HepG2 (cell line): ENCODE results near the gene CCDC136. TPM values are rescaled to one million over a fixed set of nuclear protein-coding genes. Genes with fewer than 3 reads are reported as not detected.

Experiments used
- ATAC-seq: fragments of 200-7000 bp; cut with Tn5 transposase; 3 replicates; pipeline ENCODE4 v1.9.1; 2020; ENCODE audit warnings: mild to moderate bottlenecking, moderate library complexity
- BruUV-seq: library from RNA; stranded (reverse); fragments of 400-500 nt; replicated peaks from 2 replicates; lab custom pipeline; 2021; lab: Mats Ljungman, UMichigan
- CTCF ChIA-PET: fragments of 300-600 bp; formaldehyde crosslinking; extraction: SDS; loops from one replicate; lab custom pipeline; 2021; ENCODE audit warnings: low total read pairs, inconsistent platforms, low intra/inter-chr PET ratio; lab: Yijun Ruan, JAX
- POLR2A ChIA-PET: fragments of 350-600 bp; sonication (Branson Sonifier 250); formaldehyde crosslinking; loops from one replicate; lab custom pipeline; 2020; ENCODE audit warnings: antibody characterized with exemption, inconsistent platforms; lab: Yijun Ruan, JAX
- DNase-seq: peaks from one replicate; pipeline ENCODE4 v3.0.0-alpha.2; 2015; ENCODE audit warnings: low spot score
- FAIRE-seq: peaks from 3 replicates; lab custom pipeline; 2011; peaks lifted over from hg19 to GRCh38; lab: Jason Lieb, UNC
- H2AFZ ChIP-seq: one replicate; pipeline ENCODE4 v1.6.1; 2011; ENCODE audit warnings: low read length, inconsistent platforms
- H3K27ac ChIP-seq: fragments of 300-600 bp; 3 replicates; pipeline ENCODE4 v1.8.0; 2011; ENCODE audit warnings: mixed run types, mild to moderate bottlenecking, mixed read lengths, low read length, inconsistent platforms; ENCODE audit not compliant: insufficient read depth; ENCODE audit errors: extremely low read length
- H3K27me3 ChIP-seq, 2 experiments: fragments of 200-600 bp in 1 of 2; 2 replicates in 1 of 2; 3 replicates in 1 of 2; pipeline versions ENCODE4 v1.6.0 to v1.8.0; 2011; ENCODE audit warnings: low read length in 2 of 2, mild to moderate bottlenecking in 2 of 2, moderate library complexity in 2 of 2, inconsistent platforms in 1 of 2; ENCODE audit not compliant: insufficient read depth in 2 of 2, control insufficient read depth in 1 of 2
- H3K36me3 ChIP-seq, 2 experiments: fragments of 200-600 bp in 1 of 2; replicated peaks in 1 of 2; 2 replicates in 1 of 2; 3 replicates in 1 of 2; pipeline versions ENCODE4 v1.5.1 to v1.8.0; 2011; ENCODE audit warnings: low read length in 2 of 2, inconsistent platforms in 1 of 2; ENCODE audit not compliant: insufficient read depth in 2 of 2, control insufficient read depth in 1 of 2
- H3K4me1 ChIP-seq: 2 replicates; pipeline ENCODE4 v1.5.1; 2012; ENCODE audit warnings: low read length, inconsistent platforms; ENCODE audit not compliant: insufficient read depth
- H3K4me2 ChIP-seq: 2 replicates; pipeline ENCODE4 v1.6.0; 2011; ENCODE audit warnings: low read depth, low read length, inconsistent platforms
- H3K4me3 ChIP-seq, 3 experiments: fragments of 200-600 bp in 1 of 3; sonication (generic), shearing (Covaris generic) in 1 of 3; replicated peaks in 1 of 3; 2 replicates each; pipeline ENCODE4 v1.5.1; 2011 to 2016; ENCODE audit warnings: low read length in 3 of 3, inconsistent platforms in 2 of 3, low read depth in 2 of 3, mild to moderate bottlenecking in 2 of 3, control low read depth in 1 of 3, mixed read lengths in 1 of 3; ENCODE audit not compliant: insufficient read depth in 1 of 3
- H3K79me2 ChIP-seq: one replicate; pipeline ENCODE4 v1.6.1; 2011; ENCODE audit warnings: low read length, inconsistent platforms; ENCODE audit not compliant: insufficient read depth
- H3K9ac ChIP-seq: 2 replicates; pipeline ENCODE4 v1.6.0; 2011; ENCODE audit warnings: mild to moderate bottlenecking, low read depth, low read length, inconsistent platforms; ENCODE audit not compliant: insufficient read depth
- H3K9me3 ChIP-seq: 2 replicates; pipeline ENCODE4 v1.5.1; 2012; ENCODE audit warnings: mild to moderate bottlenecking, low read length
- H4K20me1 ChIP-seq: 2 replicates; pipeline ENCODE4 v1.6.0; 2011; ENCODE audit warnings: inconsistent platforms, mild to moderate bottlenecking, low read length, moderate library complexity; ENCODE audit not compliant: insufficient read depth
- MXD1 ChIP-seq: sonication (generic); formaldehyde crosslinking; IDR thresholded peaks from 2 replicates; pipeline ENCODE4 v1.4.0; 2020; ENCODE audit warnings: mild to moderate bottlenecking, missing genetic modification reagents
- RCOR2 ChIP-seq: IDR thresholded peaks from 2 replicates; pipeline ENCODE4 v1.6.1; 2016; ENCODE audit warnings: missing biosample characterization, missing genetic modification reagents
- TCF12 ChIP-seq, 2 experiments: fragments of 450-650 bp in 1 of 2; sonication (generic) in 1 of 2; formaldehyde crosslinking in 1 of 2; IDR thresholded peaks; 2 replicates each; pipeline versions ENCODE4 v1.6.1 to v1.8.0; 2017 to 2022; ENCODE audit warnings: antibody characterized with exemption in 1 of 2, mild to moderate bottlenecking in 1 of 2, missing genetic modification reagents in 1 of 2, moderate library complexity in 1 of 2
- ZBTB7B ChIP-seq: sonication (generic); formaldehyde crosslinking; IDR thresholded peaks from 2 replicates; pipeline ENCODE4 v1.4.0; 2020; ENCODE audit warnings: missing genetic modification reagents
- ZNF557 ChIP-seq: sonication (generic); formaldehyde crosslinking; IDR thresholded peaks from 2 replicates; pipeline ENCODE4 v1.4.0; 2020; ENCODE audit warnings: missing genetic modification reagents
- WGBS: methylation state at CpG from one replicate; pipeline ENCODE4 v1.1.6; 2017; ENCODE audit warnings: low lambda C conversion rate; 5-methylcytosine and 5-hydroxymethylcytosine counted together
- in situ Hi-C: cut with HindIII; loops from 2 replicates; pipeline ENCODE4 v1.10.0; 2017; ENCODE audit warnings: low pct_unique_long_range_greater_than_20kb; ENCODE audit not compliant: extremely low pct_ligation_motif_present
- intact Hi-C: fragments of 100-400 bp; cut with micrococcal nuclease; formaldehyde crosslinking; loops from one replicate; pipeline ENCODE4 v1.10.0; 2022; ENCODE audit not compliant: unreplicated experiment
- polyA plus RNA-seq, 8 experiments: library from polyadenylated mRNA; depleted of rRNA in 3 of 8; stranded (reverse) in 7 of 8; unstranded in 1 of 8; fragments of >200 nt; fragmentation: Illumina TruSeq in 4 of 8; extraction: Trizol in 4 of 8; gene quantifications; 2 replicates each; pipeline versions ENCODE4 v1.2.1 to v1.2.3, GENCODE V29; 2011 to 2016; ENCODE audit warnings: low read depth in 4 of 8, missing spikeins in 1 of 8, mixed read lengths in 1 of 8; ENCODE audit not compliant: insufficient read depth in 1 of 8
- total RNA-seq, 5 experiments: library from RNA; depleted of rRNA; stranded (reverse); fragments of >200 nt; fragmentation: Illumina TruSeq; extraction: Trizol; gene quantifications; 2 replicates each; pipeline ENCODE4 v1.2.3, GENCODE V29; 2016; ENCODE audit warnings: low read depth in 1 of 5

The CCDC136 gene
- total and polyA plus RNA-seq, 2 of the 13 experiments (the other 11 are each of a cell fraction or from before 2014, with no cell fraction given), result 0.04 to 0.38 TPM

- H3K27ac ChIP-seq, result no peak overlapping the region
- H3K4me1 ChIP-seq, result peaks cover 7% of the 10 kb centered on the region
- TF ChIP-seq ZNF557 (CRISPR knock-in tag), result no peak
- ChIA-PET POLR2A (no interaction called here), CTCF (no interaction called here)
- 66% methylated on average over 24 of the region's 31 CpGs for WGBS
- in situ Hi-C loops, result no loop called here
- no peak overlapping the region for H3K4me2 ChIP-seq
- no peak overlapping the region for H3K4me3 ChIP-seq
- no peaks in the 10 kb centered on the region for H3K36me3 ChIP-seq
- intact Hi-C loops, result no loop called here
- no peaks in the 10 kb centered on the region for H4K20me1 ChIP-seq
- no peak overlapping the region for H3K9ac ChIP-seq
- no peaks in the 10 kb centered on the region for H3K9me3 ChIP-seq
- DNase-seq, result no peak
- no peak for ATAC-seq
- H2AFZ ChIP-seq, result no peak overlapping the region
- no TSS peak for BruUV-seq
- H3K27me3 ChIP-seq, result peaks cover 12 to 35% of the 10 kb centered on the region in 2 experiments; a peak in 4 of 5 replicates
- no peak for FAIRE-seq
- H3K79me2 ChIP-seq, result no peaks in the 10 kb centered on the region
These were observed 56.8 kb downstream of the CCDC136 start for GRCh38 chr7:128848289-128849155.

GRCh38 chr7:128849156-128849515, 57.4 kb downstream of the CCDC136 start:
- ChIA-PET CTCF (no interaction called here), POLR2A (no interaction called here)
- Histone ChIP-seq H3K4me1 (peaks cover 7% of the 10 kb centered on the region), H3K4me3 (no peak overlapping the region), H3K27me3 (peaks cover 12 to 40% of the 10 kb centered on the region in 2 experiments; a peak in 4 of 5 replicates), H3K36me3 (no peaks in the 10 kb centered on the region), H3K79me2 (no peaks in the 10 kb centered on the region), H3K9ac (no peak overlapping the region), H4K20me1 (no peaks in the 10 kb centered on the region), H2AFZ (no peak overlapping the region), H3K27ac (no peak overlapping the region), H3K4me2 (no peak overlapping the region), H3K9me3 (no peaks in the 10 kb centered on the region)
- no peak for DNase-seq
- TF ChIP-seq TCF12 (IDR thresholded peaks at IDR 0.05) (no peak), TCF12 (CRISPR knock-in tag; IDR thresholded peaks at IDR 0.05) (no peak), ZBTB7B (CRISPR knock-in tag) (no peak), MXD1 (no peak), RCOR2 (CRISPR knock-in tag) (no peak)
- BruUV-seq, result no TSS peak
- ATAC-seq, result no peak
- FAIRE-seq, result no peak
- in situ Hi-C loops (no loop called here), intact Hi-C loops (no loop called here)
- WGBS, result 74% methylated on average over 12 of the region's 16 CpGs
